ENCODE measurements around the gene PHACTR1. TPM values are rescaled to one million over a fixed set of nuclear protein-coding genes. Genes with fewer than 3 reads are reported as not detected.

The PHACTR1 gene
- total RNA-seq, 1 experiment from 2014 or later = 15.5 TPM

DNA sequence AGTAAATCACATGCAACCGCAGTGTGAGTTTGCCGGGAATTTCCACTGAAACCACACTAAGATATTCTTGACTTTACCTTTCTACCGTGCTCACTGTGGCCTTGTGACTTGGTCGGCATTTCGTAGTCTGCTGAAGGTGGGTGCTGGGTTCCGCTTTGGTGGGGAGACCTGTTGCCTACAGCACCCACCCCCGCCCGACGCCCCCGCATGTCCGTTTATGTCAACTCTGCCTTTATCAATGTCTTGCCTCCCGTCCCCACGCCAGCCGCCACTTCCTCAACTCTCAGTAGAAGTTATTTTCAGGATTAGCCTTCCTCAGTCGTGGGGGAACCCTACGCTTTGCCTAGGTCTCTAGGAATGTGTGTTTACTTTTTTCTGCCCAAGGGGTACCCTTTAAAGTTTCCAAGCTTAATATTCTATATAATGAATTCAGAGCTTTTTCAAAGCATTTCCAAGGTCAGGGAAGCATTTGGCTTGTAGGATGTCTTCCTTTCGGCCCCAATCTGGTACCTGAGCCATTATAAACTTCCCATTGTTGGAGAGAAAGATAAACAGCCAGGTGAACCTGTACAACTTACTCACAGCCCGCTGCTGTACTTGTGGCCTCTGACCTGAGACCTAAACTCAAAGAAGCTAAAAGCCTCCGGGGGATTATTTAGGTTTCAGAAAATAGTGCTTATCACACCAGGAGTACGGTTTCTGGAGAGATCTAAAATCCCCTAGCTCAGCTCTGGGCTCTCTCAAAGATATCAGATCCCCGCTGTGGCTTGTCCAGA lies 557.6 kb downstream of the PHACTR1 start (continued):
- TF ChIP-seq, protein P1, sequence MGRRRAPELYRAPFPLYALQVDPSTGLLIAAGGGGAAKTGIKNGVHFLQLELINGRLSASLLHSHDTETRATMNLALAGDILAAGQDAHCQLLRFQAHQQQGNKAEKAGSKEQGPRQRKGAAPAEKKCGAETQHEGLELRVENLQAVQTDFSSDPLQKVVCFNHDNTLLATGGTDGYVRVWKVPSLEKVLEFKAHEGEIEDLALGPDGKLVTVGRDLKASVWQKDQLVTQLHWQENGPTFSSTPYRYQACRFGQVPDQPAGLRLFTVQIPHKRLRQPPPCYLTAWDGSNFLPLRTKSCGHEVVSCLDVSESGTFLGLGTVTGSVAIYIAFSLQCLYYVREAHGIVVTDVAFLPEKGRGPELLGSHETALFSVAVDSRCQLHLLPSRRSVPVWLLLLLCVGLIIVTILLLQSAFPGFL (CRISPR knock-in tag; IDR thresholded peaks at IDR 0.05; ENCODE audit: borderline replicate concordance) = no peak
- TF ChIP-seq TEAD4 (CRISPR knock-in tag; IDR thresholded peaks at IDR 0.05) (no peak), FOXJ3 (CRISPR knock-in tag; IDR thresholded peaks at IDR 0.05; ENCODE audit: borderline replicate concordance) (no peak), ZBTB43 (CRISPR knock-in tag; IDR thresholded peaks at IDR 0.05) (no peak), JUN (CRISPR knock-in tag; IDR thresholded peaks at IDR 0.05) (no peak), IRF2 (CRISPR knock-in tag; IDR thresholded peaks at IDR 0.05; ENCODE audit: borderline replicate concordance, low read depth) (no peak)

GRCh38 chr6:13274707-13275434 lies 558.3 kb downstream of the PHACTR1 start:
- Mint-ChIP-seq H3K4me3 (no peak overlapping the region), H3K27me3 (ENCODE audit: low read depth) (no peaks in the 10 kb centered on the region), H3K36me3 (no peaks in the 10 kb centered on the region), H3K4me1 (peaks cover 14% of the 10 kb centered on the region), H3K27ac (no peak overlapping the region; the same call in 1 of the 2 replicates), H3K9me3 (no peaks in the 10 kb centered on the region)
- TF ChIP-seq SMAD4 (CRISPR knock-in tag; IDR thresholded peaks at IDR 0.05) = no peak
- no peak for TF ChIP-seq ATF6 (CRISPR knock-in tag; IDR thresholded peaks at IDR 0.05)
- TF ChIP-seq CREB1 (CRISPR knock-in tag; IDR thresholded peaks at IDR 0.05) = no peak
- no peak for TF ChIP-seq NFYB (CRISPR knock-in tag; conservative IDR thresholded peaks at IDR 0.05; ENCODE audit: low read depth)
- TF ChIP-seq TCF7 (CRISPR knock-in tag; IDR thresholded peaks at IDR 0.05; ENCODE audit: low read depth) = no peak
- TF ChIP-seq TEAD1 (CRISPR knock-in tag; IDR thresholded peaks at IDR 0.05) = no peak
- TF ChIP-seq NFE2L1 (CRISPR knock-in tag; IDR thresholded peaks at IDR 0.05) = no peak
- no peak for TF ChIP-seq STAT6 (CRISPR knock-in tag; conservative IDR thresholded peaks at IDR 0.05; ENCODE audit: low read depth)
- TF ChIP-seq CDX4 (CRISPR knock-in tag; IDR thresholded peaks at IDR 0.05; ENCODE audit: borderline replicate concordance) = no peak
- TF ChIP-seq, protein P2, sequence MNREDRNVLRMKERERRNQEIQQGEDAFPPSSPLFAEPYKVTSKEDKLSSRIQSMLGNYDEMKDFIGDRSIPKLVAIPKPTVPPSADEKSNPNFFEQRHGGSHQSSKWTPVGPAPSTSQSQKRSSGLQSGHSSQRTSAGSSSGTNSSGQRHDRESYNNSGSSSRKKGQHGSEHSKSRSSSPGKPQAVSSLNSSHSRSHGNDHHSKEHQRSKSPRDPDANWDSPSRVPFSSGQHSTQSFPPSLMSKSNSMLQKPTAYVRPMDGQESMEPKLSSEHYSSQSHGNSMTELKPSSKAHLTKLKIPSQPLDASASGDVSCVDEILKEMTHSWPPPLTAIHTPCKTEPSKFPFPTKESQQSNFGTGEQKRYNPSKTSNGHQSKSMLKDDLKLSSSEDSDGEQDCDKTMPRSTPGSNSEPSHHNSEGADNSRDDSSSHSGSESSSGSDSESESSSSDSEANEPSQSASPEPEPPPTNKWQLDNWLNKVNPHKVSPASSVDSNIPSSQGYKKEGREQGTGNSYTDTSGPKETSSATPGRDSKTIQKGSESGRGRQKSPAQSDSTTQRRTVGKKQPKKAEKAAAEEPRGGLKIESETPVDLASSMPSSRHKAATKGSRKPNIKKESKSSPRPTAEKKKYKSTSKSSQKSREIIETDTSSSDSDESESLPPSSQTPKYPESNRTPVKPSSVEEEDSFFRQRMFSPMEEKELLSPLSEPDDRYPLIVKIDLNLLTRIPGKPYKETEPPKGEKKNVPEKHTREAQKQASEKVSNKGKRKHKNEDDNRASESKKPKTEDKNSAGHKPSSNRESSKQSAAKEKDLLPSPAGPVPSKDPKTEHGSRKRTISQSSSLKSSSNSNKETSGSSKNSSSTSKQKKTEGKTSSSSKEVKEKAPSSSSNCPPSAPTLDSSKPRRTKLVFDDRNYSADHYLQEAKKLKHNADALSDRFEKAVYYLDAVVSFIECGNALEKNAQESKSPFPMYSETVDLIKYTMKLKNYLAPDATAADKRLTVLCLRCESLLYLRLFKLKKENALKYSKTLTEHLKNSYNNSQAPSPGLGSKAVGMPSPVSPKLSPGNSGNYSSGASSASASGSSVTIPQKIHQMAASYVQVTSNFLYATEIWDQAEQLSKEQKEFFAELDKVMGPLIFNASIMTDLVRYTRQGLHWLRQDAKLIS (CRISPR knock-in tag; IDR thresholded peaks at IDR 0.05; ENCODE audit: borderline replicate concordance) = no peak
- no peak for TF ChIP-seq MXD4 (CRISPR knock-in tag; IDR thresholded peaks at IDR 0.05; ENCODE audit: borderline replicate concordance)
- CTCF ChIA-PET = interaction anchor here (1.2 to 1.9 kb wide), 2 partner anchors 27 to 80 kb away, joined by 3 to 6 read pairs; no protein-coding TSS in a partner anchor
- ATAC-seq = no peak
- no peak for DNase-seq (ENCODE audit: low spot score)
- POLR2A ChIA-PET = no interaction called here

Measured in WTC11 (cell line).